GM12872 (cell line): ENCODE measurements around the gene CNP.

Source experiments
- CTCF ChIP-seq: IDR thresholded peaks from 3 replicates; pipeline ENCODE4 v1.5.1; 2011; ENCODE audit warnings: low read depth, mild to moderate bottlenecking, low read length, moderate library complexity; ENCODE audit not compliant: insufficient read depth

Gene CNP

GRCh38 chr17:41992576-41992975 lies 26.0 kb downstream of the CNP start:
- TF ChIP-seq CTCF = no peak

- no peak for TF ChIP-seq CTCF
Observed at GRCh38 chr17:41996855-41997164, 30.2 kb downstream of the CNP start.

- TF ChIP-seq CTCF = no peak
Observed at GRCh38 chr17:41998497-41998896, 31.9 kb downstream of the CNP start.

- no peak for TF ChIP-seq CTCF
Observed at GRCh38 chr17:42000413-42001133, 34.0 kb downstream of the CNP start.

GRCh38 chr17:42001729-42002128 lies 35.1 kb downstream of the CNP start:
- no peak for TF ChIP-seq CTCF

GRCh38 chr17:42002175-42002791 lies 35.7 kb downstream of the CNP start:
- TF ChIP-seq CTCF = no peak

- no peak for TF ChIP-seq CTCF
Observed at GRCh38 chr17:42002792-42003301, 36.3 kb downstream of the CNP start.
